Measurements from ENCODE around the gene FNBP1.

Gene FNBP1

DNA sequence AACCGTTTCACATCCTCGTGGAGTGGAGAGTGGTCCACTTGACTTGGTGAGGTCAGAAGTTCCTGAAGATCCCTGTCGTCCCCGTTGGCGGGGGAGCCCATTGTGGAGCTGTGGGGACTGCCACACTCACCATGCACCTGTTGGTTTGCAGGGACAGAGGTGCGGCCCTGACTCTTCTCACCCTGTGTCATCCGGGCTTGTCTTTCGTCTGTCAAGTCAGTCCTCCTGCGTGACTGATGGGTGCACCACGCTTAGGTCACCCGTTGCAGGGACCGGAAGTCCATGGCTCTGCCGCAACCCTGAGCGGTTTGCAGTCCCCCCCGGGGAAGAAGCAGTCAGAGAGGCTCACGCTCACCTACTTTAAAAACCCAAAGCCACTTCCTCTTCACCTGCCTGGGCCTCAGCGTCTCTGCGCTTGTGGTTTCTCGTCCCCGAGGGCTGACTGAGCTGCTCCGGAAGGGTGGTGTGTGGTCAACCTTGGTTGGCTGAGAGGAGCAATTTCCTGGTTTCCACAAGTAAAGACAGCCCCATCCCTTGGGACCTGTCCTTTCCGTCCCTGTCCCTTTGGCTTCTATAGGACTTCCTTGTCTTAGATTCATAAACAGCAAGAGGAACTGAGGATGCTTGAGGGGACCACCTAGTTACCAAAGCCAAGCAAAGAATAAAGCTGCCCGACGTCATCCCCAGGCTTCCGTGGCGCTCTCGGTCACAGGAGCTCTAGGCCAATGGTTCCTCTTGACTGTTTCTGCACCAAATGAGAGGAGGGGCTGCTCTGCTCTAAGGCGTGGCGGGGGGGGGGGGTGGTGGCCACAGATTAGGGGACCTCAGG lies 154.5 kb downstream of the FNBP1 start:
- DNase-seq: peak; percentile 81 to 89 (median 86)

DNA sequence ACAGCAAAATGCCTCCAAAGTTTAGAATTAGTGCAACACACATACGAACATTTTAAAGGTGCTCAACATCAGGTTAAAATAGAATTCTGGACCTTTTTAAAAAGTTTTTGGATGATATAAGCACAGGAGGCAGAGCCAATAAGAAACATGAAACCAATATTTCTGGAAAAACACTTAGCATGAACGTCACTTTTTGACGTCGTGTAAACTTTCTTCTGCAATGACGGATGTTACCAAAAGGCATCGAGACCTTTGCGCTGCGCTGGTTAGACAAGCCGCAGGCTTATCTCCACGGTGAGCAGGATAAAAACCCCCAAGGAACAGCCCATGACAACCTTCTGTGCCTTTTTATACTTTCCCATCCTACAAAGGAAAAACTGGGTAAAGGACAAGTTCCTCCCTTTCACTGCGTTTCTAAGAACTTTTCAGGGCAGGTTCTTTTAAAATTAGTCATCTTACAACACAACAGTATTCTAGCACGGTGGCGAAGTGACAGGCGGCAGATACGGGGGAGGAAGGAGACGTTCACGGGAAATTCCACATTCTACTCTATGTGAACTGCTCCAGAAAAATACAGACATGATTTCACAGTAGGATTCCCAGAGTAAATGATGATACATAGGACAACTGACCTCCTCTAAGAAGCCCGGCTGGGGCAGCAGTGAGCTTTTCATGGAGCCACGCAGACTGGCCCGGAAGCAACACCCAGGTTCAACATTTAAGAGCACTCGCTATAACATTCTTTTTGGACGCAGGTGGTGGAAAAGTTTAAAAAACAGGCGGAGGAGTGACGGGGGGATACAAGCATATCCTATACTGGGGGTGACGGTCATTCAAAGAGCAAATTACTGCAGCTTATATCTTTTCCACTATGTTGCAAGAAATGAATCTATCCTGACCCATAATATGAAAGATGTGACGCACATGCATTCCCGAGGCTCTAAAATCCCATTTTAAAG lies 155.4 kb downstream of the FNBP1 start:
- no peak for DNase-seq

DNA sequence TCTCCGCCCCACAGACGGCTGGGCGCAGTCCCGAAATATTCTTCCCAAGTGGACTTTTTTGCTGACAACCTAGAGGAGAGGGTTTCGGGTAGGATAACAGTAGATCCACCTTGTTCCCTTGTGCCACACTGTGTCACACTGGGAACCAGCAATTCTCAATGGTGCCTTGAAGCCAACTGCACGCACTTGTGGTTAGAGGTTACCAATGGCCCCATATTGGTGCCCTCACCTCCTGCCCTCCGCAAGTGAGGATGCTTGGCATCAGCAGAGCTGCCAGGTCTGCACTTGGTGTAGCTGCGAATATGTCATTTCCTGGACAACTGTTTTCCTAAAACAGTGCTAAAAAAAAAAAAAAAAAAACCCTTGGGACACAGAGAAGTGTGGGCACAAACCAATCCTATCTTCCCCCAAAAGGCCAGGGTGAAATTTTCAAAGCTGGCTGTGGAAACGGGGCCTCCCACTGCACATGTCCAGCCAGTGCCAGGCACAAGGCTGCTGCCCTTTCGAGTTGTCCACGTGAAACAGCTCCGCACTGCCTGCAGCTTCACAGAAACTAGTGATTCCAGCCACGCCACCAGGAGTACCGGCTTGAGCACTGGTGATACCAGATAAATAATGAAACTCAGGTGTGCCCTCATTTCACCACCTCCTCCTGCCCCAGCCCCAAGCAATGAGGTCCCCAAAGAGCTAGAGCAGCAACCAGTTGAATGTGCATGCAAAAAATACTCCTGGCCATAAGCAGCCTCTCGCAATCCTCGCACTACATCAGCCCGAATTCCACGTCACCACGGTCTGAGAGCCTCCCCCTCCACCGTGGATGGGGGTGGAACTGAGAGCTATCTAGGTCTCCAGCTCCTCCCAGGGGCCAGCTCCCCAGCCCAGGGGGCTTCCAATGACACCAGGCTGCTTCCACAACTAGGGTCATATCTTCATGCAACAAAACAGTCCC lies 156.5 kb downstream of the FNBP1 start:
- peak in 1 of 4 experiments; percentile 24 for DNase-seq

DNA sequence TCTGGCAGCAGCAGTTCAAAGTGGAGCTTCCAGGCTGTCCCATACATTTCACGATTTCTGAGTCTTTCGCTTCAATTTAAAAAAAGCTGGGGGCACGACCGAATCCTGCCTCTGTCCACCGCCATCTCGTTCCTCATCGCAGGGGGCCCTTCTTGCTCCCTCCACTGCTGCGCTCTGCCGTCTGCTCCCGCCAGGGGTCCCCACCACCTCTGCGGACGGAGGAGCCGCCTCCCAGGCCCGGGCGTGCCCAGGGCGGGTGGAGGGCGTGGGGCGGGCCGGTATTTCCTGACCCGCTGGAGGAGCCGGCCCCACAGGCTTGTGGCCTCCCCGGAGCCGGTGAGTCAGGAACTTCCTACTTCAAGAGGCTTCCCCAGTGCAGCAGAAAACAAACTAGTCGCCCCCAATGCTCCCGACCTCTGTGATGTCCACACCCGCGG lies 157.3 kb downstream of the FNBP1 start:
- DNase-seq: peak; percentile 72 to 82 (median 80)

DNA sequence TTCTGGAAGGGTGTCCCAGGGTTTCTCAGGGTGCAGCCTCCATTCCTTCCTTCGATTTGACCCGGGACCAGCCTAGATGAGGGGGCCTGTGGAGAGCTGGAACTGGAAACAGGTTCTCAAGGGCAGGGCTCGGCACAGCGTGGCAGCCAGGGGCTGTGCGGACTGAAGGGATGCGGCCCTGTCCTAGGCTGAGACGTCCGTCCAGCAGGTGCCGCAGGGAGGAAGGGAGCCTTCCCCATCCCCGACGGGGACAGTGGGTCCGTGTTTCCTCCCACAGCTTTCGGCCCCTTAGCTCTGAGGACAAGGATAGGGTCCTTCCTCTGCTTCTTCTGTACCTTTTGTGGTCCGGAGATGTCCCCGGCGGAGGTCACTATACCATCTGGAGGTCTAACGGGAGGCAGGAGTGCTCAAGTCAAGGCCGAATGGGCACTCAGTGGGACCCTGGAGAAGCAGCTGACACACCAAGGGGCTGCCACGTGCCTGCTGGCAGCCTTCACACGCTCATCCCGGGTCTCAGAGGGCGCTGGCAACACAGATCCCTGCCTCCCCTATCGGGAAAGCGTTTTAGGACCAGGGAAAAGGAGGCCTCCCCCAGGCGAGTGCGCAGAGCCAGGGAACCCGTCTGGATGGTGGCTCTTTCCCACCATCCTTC lies 157.8 kb downstream of the FNBP1 start:
- DNase-seq: no peak

DNA sequence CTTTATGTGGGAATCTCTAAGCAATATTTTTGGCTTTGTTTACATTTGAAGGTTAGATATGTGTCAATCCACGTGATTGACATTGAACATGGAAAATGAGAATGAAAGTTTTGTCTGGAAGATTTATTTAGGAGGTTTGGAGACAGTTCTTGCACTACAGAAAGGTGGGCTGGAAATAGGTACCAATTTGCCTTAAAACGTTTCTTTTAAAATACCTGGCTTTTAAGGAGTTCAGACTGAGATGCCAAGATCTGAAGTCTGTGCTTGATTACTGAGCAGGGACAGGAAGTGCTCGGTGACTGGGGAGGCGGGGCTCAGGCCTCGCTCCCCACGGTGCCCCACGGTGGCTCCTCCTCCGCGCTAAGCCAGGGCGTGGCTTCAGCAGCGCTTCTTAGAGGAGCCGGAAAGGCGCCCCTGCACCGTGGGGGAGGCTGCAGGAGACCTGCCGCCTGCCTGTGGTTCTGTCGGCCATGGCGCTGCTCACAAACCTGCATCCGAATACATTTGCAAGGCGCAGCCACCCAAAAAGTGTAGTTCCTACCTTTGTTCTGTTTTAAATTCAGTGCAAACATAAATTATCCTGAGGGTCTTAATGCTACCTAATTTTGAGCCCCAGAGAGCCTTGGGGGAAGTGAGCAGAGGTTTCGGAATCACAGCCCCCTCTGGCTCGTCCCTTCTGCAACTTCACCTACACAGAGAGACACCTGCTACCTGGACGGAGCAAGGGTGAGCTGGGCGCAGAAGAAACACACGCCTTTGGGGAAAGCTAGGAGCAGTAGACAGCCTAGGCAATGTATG lies 158.6 kb downstream of the FNBP1 start:
- DNase-seq: peak; percentile 90 to 95 (median 92)

DNA sequence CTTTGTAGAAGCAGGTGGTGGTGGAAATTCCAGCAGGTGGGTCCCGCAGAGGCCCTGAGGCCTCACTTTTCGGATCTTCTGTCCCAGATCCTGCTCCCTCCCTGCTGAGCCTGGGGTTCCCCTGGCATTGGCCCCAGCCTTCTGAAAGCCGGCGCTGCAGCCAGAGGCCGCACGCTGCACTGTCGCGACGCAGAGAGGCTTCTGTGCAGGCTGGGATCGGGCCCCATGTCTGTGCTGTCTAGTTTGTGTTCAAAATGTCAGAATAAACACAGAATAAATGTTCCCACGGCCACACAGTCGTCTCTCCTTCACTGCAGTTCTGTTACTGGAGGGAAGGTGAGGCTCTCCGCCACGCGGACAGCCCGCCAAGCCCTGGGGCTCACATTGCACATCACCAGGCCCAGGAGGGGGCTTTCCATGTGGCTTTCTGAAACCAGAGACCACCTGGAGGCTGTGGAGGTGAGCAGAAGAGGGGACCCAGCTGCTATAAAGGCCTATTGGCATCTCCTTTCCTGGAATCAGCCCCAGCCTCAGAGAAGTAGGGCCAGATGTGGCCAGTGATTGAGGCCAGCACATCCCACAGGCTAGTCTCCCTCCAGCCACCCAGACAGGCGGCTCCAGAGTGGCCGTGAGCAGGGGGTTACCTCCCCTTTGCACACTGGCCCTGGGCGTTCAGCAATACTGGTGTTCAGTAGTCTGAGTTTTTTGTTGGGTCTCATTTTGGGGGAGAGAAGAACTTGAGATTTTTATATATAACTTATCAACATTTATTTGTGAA lies 161.3 kb downstream of the FNBP1 start:
- no peak for DNase-seq

DNA sequence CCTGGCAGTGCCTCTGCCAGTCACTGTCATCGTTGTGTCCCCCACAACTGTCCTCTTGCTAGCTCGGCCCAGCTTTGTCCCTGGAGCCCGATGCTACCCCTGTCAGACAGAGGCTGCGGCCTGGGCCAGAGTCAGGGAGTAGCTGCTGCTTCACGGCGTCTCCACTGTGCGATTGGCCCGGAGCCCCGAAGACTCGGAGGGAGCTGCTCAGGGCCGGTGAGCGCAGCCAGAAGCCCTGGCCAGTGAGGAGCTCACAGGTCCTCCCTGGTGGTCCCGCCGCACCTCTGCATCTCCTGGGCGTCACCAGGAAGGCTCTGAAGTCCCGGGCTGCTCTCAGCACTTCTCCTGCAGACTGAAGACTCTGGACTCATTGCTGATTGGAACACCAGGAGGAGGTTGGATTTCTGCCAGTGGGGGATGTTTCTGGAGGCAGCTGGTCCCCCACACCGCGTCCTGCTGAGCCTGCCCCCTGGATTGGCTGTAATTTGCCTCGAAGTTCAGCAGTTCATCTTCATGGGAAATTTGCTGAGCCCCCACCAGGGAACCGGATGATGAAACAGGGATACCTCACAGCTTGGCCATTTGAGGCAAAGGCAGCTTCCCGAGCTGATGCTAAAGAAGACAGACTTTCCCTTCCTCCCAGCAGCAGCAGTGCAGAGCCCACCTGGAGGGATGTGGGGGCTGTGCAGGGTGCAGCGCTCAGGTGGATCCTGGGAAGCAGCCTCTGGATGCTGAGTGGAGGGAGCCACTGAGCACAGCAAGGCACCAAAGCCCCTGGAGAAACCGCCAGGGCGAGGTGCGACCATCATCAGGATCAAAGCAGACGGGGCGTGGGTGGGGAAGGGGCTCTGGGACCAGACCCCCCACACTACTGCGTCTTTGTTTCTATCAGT lies 162.1 kb downstream of the FNBP1 start:
- DNase-seq: no peak

DNA sequence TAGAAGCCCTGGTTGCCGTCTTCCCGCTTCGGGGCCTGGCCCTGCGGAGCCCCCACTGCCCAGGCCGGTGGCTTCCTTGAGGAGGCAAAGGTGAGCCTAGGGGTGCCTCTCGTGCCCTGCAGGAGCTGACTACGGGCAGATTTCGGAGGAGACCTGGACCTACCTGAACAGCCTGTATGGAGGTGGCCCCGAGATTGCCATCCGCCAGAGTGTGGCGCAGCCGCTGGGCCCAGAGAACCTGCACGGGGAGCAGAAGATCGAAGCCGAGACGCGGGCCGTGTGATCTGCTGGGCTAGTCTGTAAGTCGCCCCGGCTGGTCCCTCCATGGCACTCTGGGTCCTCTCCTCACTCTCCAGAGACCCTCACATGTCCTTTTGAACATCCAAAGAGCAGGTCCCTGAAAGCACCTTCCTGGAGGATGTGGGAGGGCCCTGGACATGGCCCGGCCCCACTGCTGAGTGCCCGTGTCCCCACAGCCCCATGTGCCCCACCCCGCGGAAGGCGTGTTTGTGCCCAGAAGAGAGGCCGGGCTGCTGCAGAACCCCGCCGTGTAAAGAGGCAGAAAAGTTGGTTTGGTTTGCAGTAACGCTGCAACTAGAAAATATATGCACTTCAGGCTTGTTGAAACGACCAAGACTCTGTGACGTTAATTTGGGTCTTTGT lies 162.9 kb downstream of the FNBP1 start:
- DNase-seq: no peak

DNA sequence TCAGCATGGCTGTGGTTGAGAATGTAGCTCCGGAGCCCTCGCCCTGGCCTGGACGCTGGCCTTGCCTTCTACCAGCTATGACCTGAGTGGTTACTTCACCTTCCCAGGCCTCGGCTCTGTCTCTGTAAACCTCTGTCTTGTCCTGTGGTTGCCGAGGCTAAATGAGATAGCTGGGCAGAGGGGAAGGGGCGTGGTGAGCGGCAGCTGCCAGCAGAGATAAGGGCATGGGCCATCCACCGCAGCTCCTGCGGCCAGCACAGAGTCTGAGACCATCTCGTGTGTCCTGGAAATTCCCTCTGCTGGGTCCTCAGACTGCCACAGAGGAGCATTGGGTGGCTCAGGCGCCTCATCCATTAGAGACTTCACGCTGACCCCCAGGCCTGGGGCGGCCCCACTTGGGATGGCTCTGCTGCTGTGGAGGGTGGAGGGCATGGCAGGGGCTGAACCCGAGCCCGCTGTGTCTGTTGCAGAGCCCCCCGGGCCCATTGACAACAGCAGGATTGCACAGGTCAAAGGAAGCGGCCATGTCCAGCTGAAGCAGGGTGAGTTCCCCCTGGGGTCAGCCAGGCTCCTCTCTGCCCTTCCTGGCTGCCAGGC lies 163.8 kb downstream of the FNBP1 start:
- DNase-seq: no peak

DNA sequence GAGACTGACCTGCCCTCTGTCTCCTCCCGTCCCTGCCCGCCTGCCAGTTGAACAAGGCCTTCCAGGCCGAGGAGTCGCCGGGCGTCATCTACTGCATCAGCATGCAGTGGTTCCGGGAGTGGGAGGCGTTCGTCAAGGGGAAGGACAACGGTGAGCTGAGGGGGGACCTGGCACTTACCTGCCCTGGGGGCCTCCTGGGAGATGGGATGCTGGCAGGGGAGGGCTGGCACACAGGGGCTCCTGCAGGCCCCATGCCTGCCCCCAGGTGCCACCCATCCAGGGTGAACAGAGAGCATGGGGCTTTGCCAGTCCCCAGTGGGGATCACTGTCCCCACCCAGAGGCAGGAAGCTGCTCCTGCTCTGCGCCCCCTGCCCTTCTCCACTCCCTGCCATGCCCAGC lies 164.7 kb downstream of the FNBP1 start:
- DNase-seq: no peak

DNA sequence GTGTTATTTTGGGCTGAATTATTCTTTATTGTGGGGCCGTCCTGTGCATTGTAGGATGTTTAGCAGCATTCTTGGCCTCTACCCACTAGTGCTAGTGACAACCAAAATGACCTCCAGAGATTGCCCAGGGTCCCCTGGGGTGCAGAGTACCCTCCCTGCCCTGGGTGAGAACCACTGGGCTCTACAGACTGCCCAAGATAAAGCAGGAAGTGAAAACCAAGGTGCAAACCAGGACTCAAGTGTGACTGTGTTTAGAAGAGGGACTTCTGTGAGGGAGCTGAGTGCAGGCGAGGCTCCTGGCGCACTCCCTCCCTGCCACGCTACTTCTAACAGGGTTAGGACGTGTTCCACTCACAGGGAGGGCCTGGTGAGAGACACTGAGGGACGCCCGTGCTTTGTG lies 166.2 kb downstream of the FNBP1 start:
- no peak for DNase-seq

DNA sequence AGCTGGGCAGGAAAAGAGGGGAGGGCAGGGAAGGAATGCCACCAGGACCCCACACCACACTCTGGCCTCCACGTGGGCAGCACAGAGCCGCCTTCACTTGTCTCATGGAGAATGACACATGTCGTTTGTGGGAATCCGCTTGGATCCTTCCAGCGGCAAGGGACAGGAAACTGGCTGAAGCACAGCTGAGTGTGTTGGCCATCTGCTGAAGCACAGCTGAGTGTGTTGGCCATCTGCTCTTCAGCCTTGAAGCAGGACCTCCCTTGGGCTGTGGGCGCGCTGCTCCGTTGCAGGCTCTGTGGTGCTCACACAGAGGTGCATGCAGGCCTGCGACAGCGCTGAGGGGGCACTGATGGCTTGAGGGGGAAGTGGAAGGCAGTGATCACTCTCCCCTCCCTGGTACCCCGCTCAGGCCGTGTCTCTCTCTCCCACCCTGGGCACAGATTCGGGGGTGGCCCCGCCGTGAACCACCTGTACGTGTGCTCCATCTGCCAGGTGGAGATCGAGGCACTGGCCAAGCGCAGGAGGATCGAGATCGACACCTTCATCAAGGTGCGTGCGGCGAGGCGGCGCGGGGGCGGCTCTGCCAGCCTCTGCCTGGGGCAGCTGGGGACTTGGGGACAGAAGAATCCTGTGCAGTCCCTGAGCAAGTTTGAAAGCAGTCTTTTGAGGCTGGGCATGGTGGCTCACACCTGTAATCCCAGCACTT lies 167.1 kb downstream of the FNBP1 start:
- no peak for DNase-seq

DNA sequence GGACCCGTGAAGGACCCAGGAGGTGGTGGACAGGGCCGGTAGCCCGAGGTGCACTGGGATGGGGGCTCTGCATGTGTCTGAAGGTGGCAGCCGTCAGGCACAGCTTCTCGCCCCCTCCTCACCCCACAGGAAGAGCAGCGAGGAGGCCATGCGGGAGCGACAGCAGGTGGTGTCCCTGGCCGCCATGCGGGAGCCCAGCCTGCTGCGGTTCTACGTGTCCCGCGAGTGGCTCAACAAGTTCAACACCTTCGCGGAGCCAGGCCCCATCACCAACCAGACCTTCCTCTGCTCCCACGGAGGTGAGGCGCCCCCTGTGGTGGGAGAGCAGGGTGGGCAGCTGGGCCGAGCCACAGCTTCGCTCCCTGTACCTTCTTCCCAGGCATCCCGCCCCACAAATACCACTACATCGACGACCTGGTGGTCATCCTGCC lies 167.8 kb downstream of the FNBP1 start:
- no peak for DNase-seq

DNA sequence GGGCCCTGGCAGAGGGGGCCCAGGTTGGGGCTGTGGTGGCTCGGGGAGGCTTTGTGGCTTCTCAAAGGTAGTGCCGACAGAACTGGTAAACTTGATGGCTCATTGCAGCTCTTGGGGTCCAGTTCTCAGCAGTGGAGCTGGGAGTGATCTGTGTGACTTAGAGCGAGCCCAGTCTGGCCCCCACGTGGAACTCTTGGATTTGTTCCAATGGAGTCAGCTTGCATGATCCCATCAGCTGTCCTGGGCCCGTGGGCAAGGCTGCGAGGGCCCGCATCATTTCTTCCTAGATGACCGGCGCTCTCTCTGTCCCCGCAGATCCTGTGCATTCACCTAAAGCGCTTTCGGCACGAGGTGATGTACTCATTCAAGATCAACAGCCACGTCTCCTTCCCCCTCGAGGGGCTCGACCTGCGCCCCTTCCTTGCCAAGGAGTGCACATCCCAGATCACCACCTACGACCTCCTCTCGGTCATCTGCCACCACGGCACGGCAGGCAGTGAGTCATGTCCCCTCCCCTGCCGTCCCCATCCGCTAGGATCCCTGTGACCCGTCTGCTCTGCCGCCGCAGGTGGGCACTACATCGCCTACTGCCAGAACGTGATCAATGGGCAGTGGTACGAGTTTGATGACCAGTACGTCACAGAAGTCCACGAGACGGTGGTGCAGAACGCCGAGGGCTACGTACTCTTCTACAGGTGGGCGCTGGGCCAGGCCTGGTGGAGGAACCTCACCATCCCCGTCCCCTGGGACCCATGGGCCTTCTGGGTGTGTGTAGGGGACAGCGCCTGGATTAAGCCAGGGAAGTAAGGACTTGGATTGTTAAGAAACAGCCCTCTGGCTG lies 168.5 kb downstream of the FNBP1 start:
- no peak for DNase-seq

DNA sequence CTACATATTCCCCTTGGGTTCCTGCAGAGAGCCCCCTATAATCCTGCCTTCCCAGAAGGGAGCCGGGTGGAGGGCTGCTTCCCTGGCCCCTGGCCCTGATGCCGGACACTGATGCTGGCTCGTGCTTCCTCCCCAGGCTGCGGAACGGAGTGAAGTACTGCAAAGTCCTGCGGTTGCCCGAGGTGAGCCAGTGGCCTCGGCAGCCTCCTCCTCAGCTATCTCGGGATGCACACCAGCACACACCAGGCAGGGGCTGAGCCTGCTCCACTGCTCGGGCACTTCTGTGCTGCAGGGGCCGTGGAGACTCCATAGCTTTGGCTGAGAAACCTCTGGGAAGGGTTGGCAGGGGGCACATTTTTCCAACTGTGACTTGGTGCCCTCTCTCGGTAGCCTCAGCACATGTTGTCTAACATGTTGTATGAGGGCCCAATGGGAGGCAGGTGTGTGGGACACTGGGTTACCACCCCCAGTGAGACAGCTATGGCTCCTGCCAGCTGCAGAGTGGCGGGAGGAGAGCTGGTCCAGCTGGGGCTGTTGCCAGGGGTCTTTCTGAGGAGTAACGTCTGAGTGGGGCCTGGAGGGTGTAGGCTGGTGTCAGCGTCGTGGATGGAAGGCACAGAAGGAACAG lies 169.3 kb downstream of the FNBP1 start:
- no peak for DNase-seq

All from activated CD4-positive, CD25-positive, alpha-beta regulatory T cell (primary cell).